HuH-7 (cell line): Measurements from ENCODE around the gene LCLAT1.

Experiments
- DNase-seq: peaks from one replicate; pipeline ENCODE4 v3.0.0; 2011; ENCODE audit warnings: low spot score

The LCLAT1 gene

GRCh38 chr2:30516166-30516565 lies 69.1 kb downstream of the LCLAT1 start:
- no peak for DNase-seq

GRCh38 chr2:30519796-30520195 lies 72.8 kb downstream of the LCLAT1 start:
- DNase-seq = no peak

GRCh38 chr2:30522421-30522820 lies 75.4 kb downstream of the LCLAT1 start:
- DNase-seq = no peak

DNA sequence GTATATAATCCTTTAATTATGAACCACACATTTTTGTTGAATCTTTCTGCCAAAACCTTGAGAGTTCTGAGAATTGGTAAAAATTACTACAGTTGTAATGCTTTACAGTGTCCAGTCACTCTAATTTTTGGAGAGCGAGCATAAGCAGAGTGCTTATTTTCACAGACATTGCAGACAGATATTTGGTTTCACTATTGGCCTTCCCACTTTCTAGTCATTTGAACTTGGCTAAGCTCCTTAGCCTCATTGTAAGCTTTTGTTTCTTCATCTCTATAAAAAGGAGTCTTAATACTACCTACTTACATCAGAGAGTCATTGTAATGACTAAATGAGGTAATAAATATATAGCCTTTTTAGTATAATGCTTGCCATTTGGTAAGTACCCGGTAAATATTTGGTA lies 80.4 kb downstream of the LCLAT1 start:
- DNase-seq = no peak

DNA sequence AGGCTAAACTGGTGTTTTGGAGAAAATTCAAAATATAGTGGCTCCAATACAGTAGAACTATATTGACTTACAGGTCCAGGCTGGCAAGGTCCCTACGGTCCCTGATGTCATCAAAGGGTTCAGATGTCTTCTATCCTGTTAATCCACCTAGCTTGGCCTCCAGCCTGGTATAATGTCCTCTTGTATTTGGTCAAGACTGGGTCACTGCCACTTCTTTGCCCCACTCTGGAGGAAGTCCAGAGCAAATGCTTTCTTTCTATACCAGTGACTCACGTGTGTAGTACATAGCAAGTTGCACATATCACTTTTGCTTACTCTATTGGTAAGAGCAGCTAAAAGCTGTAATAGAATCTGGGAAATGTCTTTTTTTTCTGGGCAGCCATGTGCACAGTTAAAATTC lies 80.8 kb downstream of the LCLAT1 start:
- no peak for DNase-seq

GRCh38 chr2:30530346-30530745 lies 83.3 kb downstream of the LCLAT1 start:
- no peak for DNase-seq

DNA sequence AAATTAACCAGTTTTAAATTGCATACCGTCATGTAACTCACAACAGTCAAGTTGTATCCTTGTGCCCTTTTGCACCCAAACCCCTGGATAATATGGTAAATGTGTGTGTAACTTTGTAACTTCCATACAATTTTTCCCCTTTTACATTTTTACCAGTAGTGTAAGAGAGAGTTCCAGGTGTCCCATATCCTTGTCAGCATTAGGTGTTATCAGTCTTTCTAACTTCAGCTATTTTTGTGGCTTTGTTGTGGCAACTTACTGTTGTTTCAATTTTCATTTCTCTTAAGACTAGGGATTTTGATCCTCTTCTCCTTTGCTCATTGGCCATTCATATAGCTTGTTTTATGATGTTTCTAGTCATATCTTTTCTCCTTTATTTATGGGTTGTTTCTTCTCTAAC lies 94.6 kb downstream of the LCLAT1 start:
- no peak for DNase-seq

DNA sequence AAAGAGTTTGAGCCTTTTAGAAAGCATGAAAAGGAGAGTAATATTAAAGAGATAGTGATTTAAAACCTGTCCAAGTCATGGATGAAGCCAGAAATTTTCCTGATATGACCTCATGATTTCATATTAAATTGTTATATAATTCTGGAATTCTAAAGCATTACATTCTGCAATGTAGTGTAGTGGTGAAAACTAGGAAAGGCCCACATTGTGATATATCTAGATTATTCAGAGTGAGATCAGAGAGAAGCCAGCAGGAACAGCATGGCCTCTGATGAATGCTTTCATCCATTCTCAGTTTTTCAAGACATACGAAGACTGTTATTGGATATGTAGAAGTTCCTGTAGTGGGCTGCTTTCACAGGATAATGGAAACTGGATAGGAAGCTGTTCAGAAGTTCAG lies 98.8 kb downstream of the LCLAT1 start:
- DNase-seq = no peak

DNA sequence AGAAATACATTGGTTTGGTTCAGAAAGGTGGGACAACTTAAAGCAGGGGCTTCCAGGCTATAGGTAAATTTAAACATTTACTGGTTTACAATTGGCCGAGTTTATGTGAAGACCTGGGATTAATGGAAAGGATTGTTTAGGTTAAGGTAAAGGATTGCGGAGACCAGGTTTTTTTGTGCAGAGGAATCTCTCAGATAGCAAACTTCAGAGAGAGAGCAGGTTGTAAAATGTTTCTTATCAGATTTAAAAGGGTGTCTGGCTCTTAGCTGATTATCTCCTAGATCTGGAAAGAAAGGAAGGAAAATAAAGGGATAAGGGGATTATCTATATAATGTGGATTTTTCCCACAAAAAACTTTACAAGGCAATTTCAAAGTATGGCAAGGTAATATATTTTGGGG lies 101.3 kb downstream of the LCLAT1 start:
- no peak for DNase-seq

- DNase-seq = no peak
Measured at GRCh38 chr2:30549096-30549495, 102.0 kb downstream of the LCLAT1 start.

DNA sequence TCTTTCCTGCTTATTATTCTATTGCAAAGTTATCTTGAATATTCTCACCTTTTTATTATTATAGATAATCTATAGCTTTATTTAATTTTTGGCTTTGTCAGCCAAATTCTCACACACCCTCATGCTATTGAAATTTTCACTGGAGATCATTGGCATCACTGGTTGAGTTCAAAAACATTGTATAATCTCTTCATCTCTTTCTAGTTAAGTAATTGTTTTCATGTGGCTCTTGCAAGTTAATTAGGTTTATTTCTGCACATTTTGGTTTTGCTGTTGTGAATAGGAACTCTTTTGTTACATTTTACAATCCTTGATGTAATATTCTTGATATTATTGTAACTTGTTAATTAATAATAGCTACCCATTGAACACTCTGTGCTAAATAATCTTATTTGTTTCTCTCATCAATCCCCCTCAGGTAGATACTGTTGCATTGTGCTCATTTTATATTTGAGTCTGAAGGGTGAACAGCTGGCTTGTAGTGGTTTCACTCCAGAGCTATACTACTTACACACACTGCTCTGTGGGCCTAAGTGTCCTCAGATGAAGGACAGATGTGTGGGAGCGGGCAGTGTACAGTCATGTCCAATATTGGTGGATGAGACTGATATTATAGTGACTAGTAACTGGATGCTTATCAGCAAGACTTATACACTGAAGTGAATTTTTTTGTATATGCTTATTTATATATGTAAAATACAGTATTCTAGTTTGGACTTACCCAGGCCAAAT lies 112.7 kb downstream of the LCLAT1 start:
- DNase-seq = no peak

GRCh38 chr2:30561349-30561748 lies 114.3 kb downstream of the LCLAT1 start:
- no peak for DNase-seq

DNA sequence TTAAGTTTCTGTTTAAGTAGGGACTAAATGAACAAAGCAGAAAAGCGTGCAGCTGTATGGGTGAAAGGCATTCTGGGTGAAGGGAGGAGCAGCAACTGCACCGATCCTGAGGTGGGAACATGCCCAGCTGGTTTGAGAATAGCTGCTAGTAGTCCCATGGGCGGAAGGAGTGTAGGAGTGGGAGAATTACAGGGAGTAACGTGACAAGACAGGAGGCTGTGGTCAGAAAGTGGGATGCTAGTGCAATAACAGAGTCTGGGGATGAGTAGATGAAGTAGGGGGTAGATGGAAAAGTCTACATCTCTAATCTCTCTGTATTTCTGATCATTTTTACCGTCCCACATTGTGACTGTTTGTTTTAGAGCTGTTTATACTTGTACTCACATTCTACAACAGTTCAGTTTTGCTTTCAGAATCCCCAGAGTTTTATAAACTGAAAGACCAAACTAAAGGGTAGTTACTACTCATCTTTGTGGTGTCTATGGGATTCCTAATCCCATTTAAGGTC lies 118.9 kb downstream of the LCLAT1 start:
- DNase-seq = no peak

DNA sequence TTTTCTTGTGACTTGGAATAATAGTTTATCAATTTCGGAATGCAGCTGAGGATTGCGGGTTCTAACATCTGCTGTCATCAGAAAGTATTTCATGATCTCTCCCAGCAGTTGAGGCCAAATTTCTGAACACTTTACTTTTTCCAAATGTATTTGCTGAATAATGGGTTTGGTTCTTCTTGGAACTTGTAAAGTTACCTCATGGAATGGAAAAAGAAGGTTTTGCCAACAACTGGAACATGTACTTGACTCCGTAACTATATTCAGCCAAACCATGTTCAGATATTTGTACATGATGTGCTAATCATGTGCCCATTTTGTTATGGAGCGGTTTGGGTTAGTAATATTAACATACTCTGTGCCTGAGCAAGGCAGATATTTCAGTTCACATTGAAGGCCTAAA lies 119.6 kb downstream of the LCLAT1 start:
- no peak for DNase-seq

- DNase-seq = no peak
Measured at GRCh38 chr2:30567317-30567716, 120.3 kb downstream of the LCLAT1 start.

- no peak for DNase-seq
Measured at GRCh38 chr2:30569946-30570345, 122.9 kb downstream of the LCLAT1 start.

DNA sequence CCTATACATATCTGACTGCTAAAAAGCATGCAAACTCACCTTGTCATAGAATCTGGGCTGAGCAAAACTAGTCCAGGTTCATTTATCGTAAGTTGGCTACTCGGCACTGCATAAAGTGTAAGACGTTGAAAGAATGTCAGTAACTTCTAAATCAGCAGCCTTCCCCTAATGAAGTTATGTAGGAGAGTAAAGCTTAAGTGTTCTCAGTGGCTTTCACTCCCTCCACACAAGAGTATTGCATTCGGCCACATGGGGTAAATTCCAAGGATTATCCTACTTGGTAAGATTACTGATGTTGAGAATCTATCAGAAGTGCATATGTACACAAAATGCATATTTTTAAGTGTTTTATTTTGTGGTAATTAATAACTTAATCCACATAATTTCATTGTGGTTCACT lies 130.1 kb downstream of the LCLAT1 start:
- no peak for DNase-seq

GRCh38 chr2:30580391-30580790 lies 133.3 kb downstream of the LCLAT1 start:
- no peak for DNase-seq

DNA sequence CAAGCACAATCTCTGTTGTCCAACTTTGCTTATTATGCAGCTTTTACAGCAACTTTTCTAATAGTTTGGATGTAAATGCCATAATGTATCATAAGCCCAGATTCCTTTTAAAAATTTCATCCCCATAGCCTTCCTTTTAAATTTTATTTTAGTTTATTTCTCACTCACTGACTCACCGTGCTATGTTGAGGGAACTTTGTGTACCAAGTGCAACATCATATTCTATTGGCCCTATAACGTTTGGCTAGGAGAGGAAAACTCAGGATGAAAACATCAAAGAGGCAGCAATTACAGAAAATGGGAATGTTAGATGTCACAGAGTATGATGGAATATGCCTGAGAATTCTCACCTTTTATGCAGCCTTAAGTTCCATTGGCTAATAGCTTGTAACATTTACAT lies 135.5 kb downstream of the LCLAT1 start:
- DNase-seq = no peak

- no peak for DNase-seq
Measured at GRCh38 chr2:30583204-30583749, 136.2 kb downstream of the LCLAT1 start.

- DNase-seq = no peak
Measured at GRCh38 chr2:30584116-30584515, 137.1 kb downstream of the LCLAT1 start.

- DNase-seq = no peak
Measured at GRCh38 chr2:30588994-30589393, 141.9 kb downstream of the LCLAT1 start.

GRCh38 chr2:30590407-30590806 lies 143.4 kb downstream of the LCLAT1 start:
- no peak for DNase-seq

GRCh38 chr2:30591186-30591585 lies 144.1 kb downstream of the LCLAT1 start:
- no peak for DNase-seq
